Testis (tissue), 2 donors: ENCODE measurements around the gene HLA-DPA1.

ENCODE experiments used
- POLR2A ChIP-seq: fragments of 450-650 bp; IDR thresholded peaks from one replicate; pipeline ENCODE4 v1.6.1; 2017; ENCODE audit warnings: antibody characterized with exemption, mild to moderate bottlenecking, moderate library complexity
- TF ChIP-seq, protein P1 (sequence below), 3 experiments: fragments of 450-650 bp in 2 of 3; fragments of 200-600 bp in 1 of 3; sonication (generic) in 1 of 3; IDR thresholded peaks; one replicate each; pipeline ENCODE4 v1.5.1; 2016 to 2019; ENCODE audit warnings: antibody characterized with exemption in 3 of 3, mild to moderate bottlenecking in 2 of 3, moderate library complexity in 1 of 3

GRCh38 chr6:33064723-33065122 is 8.7 kb downstream of the HLA-DPA1 start:
- TF ChIP-seq, protein P1, sequence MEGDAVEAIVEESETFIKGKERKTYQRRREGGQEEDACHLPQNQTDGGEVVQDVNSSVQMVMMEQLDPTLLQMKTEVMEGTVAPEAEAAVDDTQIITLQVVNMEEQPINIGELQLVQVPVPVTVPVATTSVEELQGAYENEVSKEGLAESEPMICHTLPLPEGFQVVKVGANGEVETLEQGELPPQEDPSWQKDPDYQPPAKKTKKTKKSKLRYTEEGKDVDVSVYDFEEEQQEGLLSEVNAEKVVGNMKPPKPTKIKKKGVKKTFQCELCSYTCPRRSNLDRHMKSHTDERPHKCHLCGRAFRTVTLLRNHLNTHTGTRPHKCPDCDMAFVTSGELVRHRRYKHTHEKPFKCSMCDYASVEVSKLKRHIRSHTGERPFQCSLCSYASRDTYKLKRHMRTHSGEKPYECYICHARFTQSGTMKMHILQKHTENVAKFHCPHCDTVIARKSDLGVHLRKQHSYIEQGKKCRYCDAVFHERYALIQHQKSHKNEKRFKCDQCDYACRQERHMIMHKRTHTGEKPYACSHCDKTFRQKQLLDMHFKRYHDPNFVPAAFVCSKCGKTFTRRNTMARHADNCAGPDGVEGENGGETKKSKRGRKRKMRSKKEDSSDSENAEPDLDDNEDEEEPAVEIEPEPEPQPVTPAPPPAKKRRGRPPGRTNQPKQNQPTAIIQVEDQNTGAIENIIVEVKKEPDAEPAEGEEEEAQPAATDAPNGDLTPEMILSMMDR (IDR thresholded peaks at IDR 0.05): no peak
- TF ChIP-seq POLR2A: no peak
